HG03378 (cell line): ENCODE data around the gene CCDC15.
"Not testable (repeated sequence)": the region's sequence is repeated elsewhere in the genome, so short reads cannot be mapped to it uniquely, and the experiment has no call there.

Source experiments
- ATAC-seq: cut with Tn5 transposase; IDR thresholded peaks from one replicate; pipeline ENCODE4 v1.9.1; 2021; ENCODE audit warnings: mild to moderate bottlenecking, moderate library complexity; ENCODE audit not compliant: unreplicated experiment

CCDC15 gene

GRCh38 chr11:125079878-125080530 lies 126.0 kb downstream of the CCDC15 start:
- no peak for ATAC-seq

- no peak for ATAC-seq
Measured at GRCh38 chr11:125080531-125080911, 126.5 kb downstream of the CCDC15 start.

- ATAC-seq: no peak
Measured at GRCh38 chr11:125081098-125081798, 127.2 kb downstream of the CCDC15 start.

GRCh38 chr11:125082040-125082439 lies 128.0 kb downstream of the CCDC15 start:
- ATAC-seq: no peak

GRCh38 chr11:125082611-125083311 lies 128.8 kb downstream of the CCDC15 start:
- no peak for ATAC-seq

GRCh38 chr11:125083312-125084056 lies 129.5 kb downstream of the CCDC15 start:
- ATAC-seq: no peak

- no peak for ATAC-seq
Measured at GRCh38 chr11:125084057-125084416, 130.0 kb downstream of the CCDC15 start.

- ATAC-seq: no peak
Measured at GRCh38 chr11:125084761-125085231, 130.8 kb downstream of the CCDC15 start.

- ATAC-seq: no peak
Measured at GRCh38 chr11:125085301-125086081, 131.5 kb downstream of the CCDC15 start.

GRCh38 chr11:125086633-125087296 lies 132.8 kb downstream of the CCDC15 start:
- no peak for ATAC-seq

- no peak for ATAC-seq
Measured at GRCh38 chr11:125088123-125088522, 134.1 kb downstream of the CCDC15 start.

- ATAC-seq: no peak
Measured at GRCh38 chr11:125088576-125089455, 134.8 kb downstream of the CCDC15 start.

GRCh38 chr11:125089481-125089880 lies 135.5 kb downstream of the CCDC15 start:
- not testable (repeated sequence) for ATAC-seq

GRCh38 chr11:125090151-125090550 lies 136.1 kb downstream of the CCDC15 start:
- not testable (repeated sequence) for ATAC-seq

- no peak for ATAC-seq
Measured at GRCh38 chr11:125090816-125091215, 136.8 kb downstream of the CCDC15 start.
